IMR-90 (cell line): ENCODE measurements around the gene FBXW5.

Experiments used
- BHLHE40 ChIP-seq: fragments of 150-350 bp; IDR thresholded peaks from 2 replicates; pipeline ENCODE4 v1.6.1; 2016; ENCODE audit warnings: mild to moderate bottlenecking, low read depth, low read length
- CEBPB ChIP-seq: IDR thresholded peaks from 2 replicates; pipeline ENCODE4 v1.6.1; 2012; ENCODE audit warnings: low read depth, low read length, improper control_type of control experiment
- CHD1 ChIP-seq: IDR thresholded peaks from 2 replicates; pipeline ENCODE4 v1.6.1; 2012; ENCODE audit warnings: low read depth, low read length, improper control_type of control experiment
- FOS ChIP-seq: fragments of 150-350 bp; IDR thresholded peaks from 2 replicates; pipeline ENCODE4 v1.6.1; 2016; ENCODE audit warnings: low read depth, low read length
- MAFK ChIP-seq: IDR thresholded peaks from 2 replicates; pipeline ENCODE4 v1.6.1; 2012; ENCODE audit warnings: low read depth, low read length, improper control_type of control experiment
- MAZ ChIP-seq: IDR thresholded peaks from 2 replicates; pipeline ENCODE4 v1.6.1; 2012; ENCODE audit warnings: low read depth, mild to moderate bottlenecking, low read length, improper control_type of control experiment, moderate library complexity, borderline replicate concordance
- MXI1 ChIP-seq: IDR thresholded peaks from 2 replicates; pipeline ENCODE4 v1.6.1; 2012; ENCODE audit warnings: low read depth, mild to moderate bottlenecking, low read length, moderate library complexity, borderline replicate concordance
- NFE2L2 ChIP-seq: fragments of 150-350 bp; IDR thresholded peaks from 2 replicates; pipeline ENCODE4 v1.6.1; 2016; ENCODE audit warnings: low read depth, mild to moderate bottlenecking, low read length
- POLR2A ChIP-seq: IDR thresholded peaks from 2 replicates; pipeline ENCODE4 v1.6.1; 2012; ENCODE audit warnings: mild to moderate bottlenecking, low read depth, low read length
- RAD21 ChIP-seq: IDR thresholded peaks from 2 replicates; pipeline ENCODE4 v1.6.1; 2012; ENCODE audit warnings: low read length, improper control_type of control experiment
- RCOR1 ChIP-seq: IDR thresholded peaks from 2 replicates; pipeline ENCODE4 v1.6.1; 2012; ENCODE audit warnings: mild to moderate bottlenecking, low read length, improper control_type of control experiment; ENCODE audit not compliant: insufficient replicate concordance
- RFX5 ChIP-seq: IDR thresholded peaks from 2 replicates; pipeline ENCODE4 v1.8.0; 2012; ENCODE audit warnings: low read depth, mild to moderate bottlenecking, low read length, moderate library complexity
- TF ChIP-seq, protein P1 (sequence below): conservative IDR thresholded peaks from 2 replicates; pipeline ENCODE4 v1.5.1; 2012; ENCODE audit warnings: mild to moderate bottlenecking, low read depth, low read length, improper control_type of control experiment
- TF ChIP-seq, protein P2 (sequence below): fragments of 150-350 bp; IDR thresholded peaks from 2 replicates; pipeline ENCODE4 v1.6.1; 2017; ENCODE audit warnings: mild to moderate bottlenecking, antibody characterized with exemption, low read length, low read depth

- TF ChIP-seq, protein P1, sequence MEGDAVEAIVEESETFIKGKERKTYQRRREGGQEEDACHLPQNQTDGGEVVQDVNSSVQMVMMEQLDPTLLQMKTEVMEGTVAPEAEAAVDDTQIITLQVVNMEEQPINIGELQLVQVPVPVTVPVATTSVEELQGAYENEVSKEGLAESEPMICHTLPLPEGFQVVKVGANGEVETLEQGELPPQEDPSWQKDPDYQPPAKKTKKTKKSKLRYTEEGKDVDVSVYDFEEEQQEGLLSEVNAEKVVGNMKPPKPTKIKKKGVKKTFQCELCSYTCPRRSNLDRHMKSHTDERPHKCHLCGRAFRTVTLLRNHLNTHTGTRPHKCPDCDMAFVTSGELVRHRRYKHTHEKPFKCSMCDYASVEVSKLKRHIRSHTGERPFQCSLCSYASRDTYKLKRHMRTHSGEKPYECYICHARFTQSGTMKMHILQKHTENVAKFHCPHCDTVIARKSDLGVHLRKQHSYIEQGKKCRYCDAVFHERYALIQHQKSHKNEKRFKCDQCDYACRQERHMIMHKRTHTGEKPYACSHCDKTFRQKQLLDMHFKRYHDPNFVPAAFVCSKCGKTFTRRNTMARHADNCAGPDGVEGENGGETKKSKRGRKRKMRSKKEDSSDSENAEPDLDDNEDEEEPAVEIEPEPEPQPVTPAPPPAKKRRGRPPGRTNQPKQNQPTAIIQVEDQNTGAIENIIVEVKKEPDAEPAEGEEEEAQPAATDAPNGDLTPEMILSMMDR, result peak; percentile 39
- TF ChIP-seq MAFK (no peak), RCOR1 (no peak), POLR2A (peak; percentile 67; the same call in 1 of the 2 replicates), NFE2L2 (no peak), RFX5 (no peak), BHLHE40 (peak; percentile 32; the same call in 1 of the 2 replicates), MXI1 (no peak; the same call in 1 of the 2 replicates), CEBPB (no peak), RAD21 (no peak), FOS (no peak), MAZ (no peak), CHD1 (no peak)
- TF ChIP-seq, protein P2, sequence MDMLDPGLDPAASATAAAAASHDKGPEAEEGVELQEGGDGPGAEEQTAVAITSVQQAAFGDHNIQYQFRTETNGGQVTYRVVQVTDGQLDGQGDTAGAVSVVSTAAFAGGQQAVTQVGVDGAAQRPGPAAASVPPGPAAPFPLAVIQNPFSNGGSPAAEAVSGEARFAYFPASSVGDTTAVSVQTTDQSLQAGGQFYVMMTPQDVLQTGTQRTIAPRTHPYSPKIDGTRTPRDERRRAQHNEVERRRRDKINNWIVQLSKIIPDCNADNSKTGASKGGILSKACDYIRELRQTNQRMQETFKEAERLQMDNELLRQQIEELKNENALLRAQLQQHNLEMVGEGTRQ, result no peak
Measured at GRCh38 chr9:136944212-136944518, 373 bp downstream of the FBXW5 start.
